Measurements from ENCODE around the gene TUBGCP4.

- TF ChIP-seq CTCF (IDR thresholded peaks at IDR 0.05) (no peak), POLR2AphosphoS5 (IDR thresholded peaks at IDR 0.05; ENCODE audit: low read depth, low read length) (no peak), REST (IDR thresholded peaks at IDR 0.05; ENCODE audit: insufficient read depth in 1 of 2, low read depth in 2 of 2, low read length in 1 of 2) (no peak), TCF7L2 (IDR thresholded peaks at IDR 0.05; ENCODE audit: low read depth, low read length) (no peak), SIN3A (IDR thresholded peaks at IDR 0.05; ENCODE audit: borderline replicate concordance, insufficient read depth, low read depth, low read length) (no peak)
Measured at GRCh38 chr15:43420435-43420834, 49.5 kb downstream of the TUBGCP4 start.

Measured in Panc1 (cell line).